PC-9 (cell line): Measurements from ENCODE around the gene DDX27. TPM values are rescaled to one million over a fixed set of nuclear protein-coding genes. Genes with fewer than 3 reads are reported as not detected.
A peak's percentile ranks its signal among the peaks of the same experiment; 100 is the strongest.

ENCODE experiments used
- BruUV-seq: library from RNA; stranded (reverse); fragments of 400-500 nt; replicated peaks from 2 replicates; lab custom pipeline; 2021; lab: Mats Ljungman, UMichigan
- CTCF ChIA-PET: fragments of 300-600 bp; sonication (Branson Sonifier 250); formaldehyde crosslinking; loops from one replicate; lab custom pipeline; 2022; ENCODE audit warnings: antibody characterized with exemption; lab: Charles Lee
- POLR2A ChIA-PET: fragments of 300-600 bp; sonication (Branson Sonifier 250); formaldehyde crosslinking; loops from one replicate; lab custom pipeline; 2022; ENCODE audit warnings: antibody characterized with exemption; ENCODE audit not compliant: unreplicated experiment; lab: Charles Lee
- DNase-seq, 2 experiments: peaks; one replicate each; pipeline versions ENCODE4 v3.0.0 to v3.0.0-alpha.2; 2015 to 2022; ENCODE audit warnings: mixed read lengths in 1 of 2
- H2AFZ ChIP-seq: fragments of 200-600 bp; sonication (generic); 2 replicates; pipeline ENCODE4 v1.8.1; 2017; ENCODE audit warnings: antibody characterized with exemption
- H3F3A ChIP-seq: fragments of 200-600 bp; sonication (generic); 2 replicates; pipeline ENCODE4 v1.8.1; 2017; ENCODE audit warnings: antibody characterized with exemption, mild to moderate bottlenecking, low read depth; ENCODE audit not compliant: insufficient read depth
- H3K27ac ChIP-seq: fragments of 200-600 bp; sonication (generic); 2 replicates; pipeline ENCODE4 v1.6.1; 2016; ENCODE audit warnings: mixed run types
- H3K27me3 ChIP-seq: fragments of 200-600 bp; sonication (generic); 2 replicates; pipeline ENCODE4 v1.6.1; 2016; ENCODE audit warnings: low read depth, mixed run types; ENCODE audit not compliant: insufficient read depth
- H3K36me3 ChIP-seq: fragments of 200-600 bp; sonication (generic); 2 replicates; pipeline ENCODE4 v1.6.1; 2016; ENCODE audit warnings: low read depth, mixed run types
- H3K4me1 ChIP-seq: fragments of 200-600 bp; sonication (generic); replicated peaks from 2 replicates; pipeline ENCODE4 v1.6.1; 2016; ENCODE audit warnings: mixed run types; ENCODE audit not compliant: insufficient read depth
- H3K4me2 ChIP-seq: fragments of 200-600 bp; sonication (generic); 2 replicates; pipeline ENCODE4 v1.6.1; 2017; ENCODE audit warnings: mixed run types
- H3K4me3 ChIP-seq: fragments of 200-600 bp; sonication (generic); 2 replicates; pipeline ENCODE4 v1.6.1; 2016; ENCODE audit warnings: mixed run types
- H3K79me2 ChIP-seq: fragments of 200-600 bp; sonication (generic); 2 replicates; pipeline ENCODE4 v1.6.1; 2017; ENCODE audit warnings: low read depth, mixed run types
- H3K9me2 ChIP-seq: fragments of 200-600 bp; sonication (generic); 2 replicates; pipeline ENCODE4 v1.8.1; 2017; ENCODE audit warnings: mild to moderate bottlenecking; ENCODE audit not compliant: insufficient read depth
- H3K9me3 ChIP-seq: fragments of 200-600 bp; sonication (generic); 2 replicates; pipeline ENCODE4 v1.8.1; 2016; ENCODE audit warnings: low read depth; ENCODE audit not compliant: insufficient read depth
- H4K20me1 ChIP-seq: fragments of 200-600 bp; sonication (generic); 2 replicates; pipeline ENCODE4 v1.8.1; 2017; ENCODE audit not compliant: insufficient read depth
- CTCF ChIP-seq: fragments of 200-600 bp; sonication (generic); conservative IDR thresholded peaks from 2 replicates; pipeline ENCODE4 v1.6.1; 2017; ENCODE audit warnings: mixed run types, antibody characterized with exemption, mild to moderate bottlenecking, moderate library complexity
- EZH2 ChIP-seq: fragments of 200-600 bp; sonication (generic); IDR thresholded peaks from 2 replicates; pipeline ENCODE4 v1.8.0; 2017; ENCODE audit warnings: antibody characterized with exemption, low read depth
- intact Hi-C: fragments of 100-400 bp; cut with micrococcal nuclease; formaldehyde crosslinking; loops from one replicate; pipeline ENCODE4 v1.10.0; 2022; ENCODE audit not compliant: unreplicated experiment
- total RNA-seq: library from RNA; stranded (reverse); gene quantifications from 2 replicates; pipeline ENCODE4 v1.2.3, GENCODE V29; 2021

Gene DDX27
- total RNA-seq, 1 experiment from 2014 or later: 64.4 TPM

GRCh38 chr20:49272654-49273053 lies 53.4 kb downstream of the DDX27 start:
- peaks cover 43% of the 10 kb centered on the region for H3K4me1 ChIP-seq
- H3K36me3 ChIP-seq: peaks cover 62% of the 10 kb centered on the region
- peaks cover 95% of the 10 kb centered on the region for H3K79me2 ChIP-seq
- no TSS peak for BruUV-seq
- no peak overlapping the region for H2AFZ ChIP-seq
- H3K9me3 ChIP-seq: no peaks in the 10 kb centered on the region
- H3F3A ChIP-seq: peaks cover 23% of the 10 kb centered on the region
- TF ChIP-seq CTCF (no peak), EZH2 (no peak)
- H3K9me2 ChIP-seq: no peaks in the 10 kb centered on the region
- H3K27me3 ChIP-seq: no peaks in the 10 kb centered on the region
- H3K4me3 ChIP-seq: no peak overlapping the region
- no peak for DNase-seq
- POLR2A ChIA-PET: no interaction called here
- H3K27ac ChIP-seq: no peak overlapping the region
- no peak overlapping the region for H3K4me2 ChIP-seq
- CTCF ChIA-PET: interaction anchor here (0.6 kb wide), 1 partner anchor 51 kb away, joined by 3 read pairs; no protein-coding TSS in a partner anchor
- peaks cover 65% of the 10 kb centered on the region for H4K20me1 ChIP-seq
- intact Hi-C loops: no loop called here

GRCh38 chr20:49273696-49274277 lies 54.6 kb downstream of the DDX27 start:
- Histone ChIP-seq H3K27ac (no peak overlapping the region), H3K4me3 (no peak overlapping the region), H3K9me2 (no peaks in the 10 kb centered on the region), H2AFZ (no peak overlapping the region), H3K4me2 (no peak overlapping the region), H3F3A (peaks cover 25% of the 10 kb centered on the region), H3K36me3 (peaks cover 59% of the 10 kb centered on the region), H3K27me3 (no peaks in the 10 kb centered on the region), H3K4me1 (peaks cover 36% of the 10 kb centered on the region), H4K20me1 (peaks cover 54% of the 10 kb centered on the region), H3K9me3 (no peaks in the 10 kb centered on the region), H3K79me2 (peaks cover 90% of the 10 kb centered on the region)
- DNase-seq: no peak
- TF ChIP-seq CTCF: no peak
- TF ChIP-seq EZH2: no peak
- POLR2A ChIA-PET: no interaction called here
- BruUV-seq: no TSS peak
- intact Hi-C loops: no loop called here
- CTCF ChIA-PET: no interaction called here

GRCh38 chr20:49275216-49275615 lies 56.0 kb downstream of the DDX27 start:
- no peak for TF ChIP-seq EZH2
- TF ChIP-seq CTCF: no peak
- peaks cover 26% of the 10 kb centered on the region for H3K4me1 ChIP-seq
- H3K36me3 ChIP-seq: peaks cover 59% of the 10 kb centered on the region
- H3K4me3 ChIP-seq: no peak overlapping the region
- peaks cover 35% of the 10 kb centered on the region for H3F3A ChIP-seq
- no TSS peak for BruUV-seq
- no peak for DNase-seq
- H3K4me2 ChIP-seq: peak overlapping the region; percentile 88
- 0 out of 2 replicates have a peak, but pooled peaks cover 6% of the 10 kb centered on the region for H3K27me3 ChIP-seq
- POLR2A ChIA-PET: no interaction called here
- peaks cover 50% of the 10 kb centered on the region for H4K20me1 ChIP-seq
- no peaks in the 10 kb centered on the region for H3K9me2 ChIP-seq
- H3K79me2 ChIP-seq: peaks cover 90% of the 10 kb centered on the region
- CTCF ChIA-PET: no interaction called here
- intact Hi-C loops: no loop called here
- peak overlapping the region; percentile 91; the same call in 1 of the 2 replicates for H3K27ac ChIP-seq
- no peak overlapping the region for H2AFZ ChIP-seq
- H3K9me3 ChIP-seq: peaks cover 6% of the 10 kb centered on the region; the same call in 1 of the 2 replicates
